ENCODE data around the gene PRDM8. TPM values are rescaled to one million over a fixed set of nuclear protein-coding genes. Genes with fewer than 3 reads are reported as not detected.

PRDM8 gene
- total RNA-seq, 4 donors from 2014 or later = 3.5 to 12.6 (median 10.3) TPM

DNA sequence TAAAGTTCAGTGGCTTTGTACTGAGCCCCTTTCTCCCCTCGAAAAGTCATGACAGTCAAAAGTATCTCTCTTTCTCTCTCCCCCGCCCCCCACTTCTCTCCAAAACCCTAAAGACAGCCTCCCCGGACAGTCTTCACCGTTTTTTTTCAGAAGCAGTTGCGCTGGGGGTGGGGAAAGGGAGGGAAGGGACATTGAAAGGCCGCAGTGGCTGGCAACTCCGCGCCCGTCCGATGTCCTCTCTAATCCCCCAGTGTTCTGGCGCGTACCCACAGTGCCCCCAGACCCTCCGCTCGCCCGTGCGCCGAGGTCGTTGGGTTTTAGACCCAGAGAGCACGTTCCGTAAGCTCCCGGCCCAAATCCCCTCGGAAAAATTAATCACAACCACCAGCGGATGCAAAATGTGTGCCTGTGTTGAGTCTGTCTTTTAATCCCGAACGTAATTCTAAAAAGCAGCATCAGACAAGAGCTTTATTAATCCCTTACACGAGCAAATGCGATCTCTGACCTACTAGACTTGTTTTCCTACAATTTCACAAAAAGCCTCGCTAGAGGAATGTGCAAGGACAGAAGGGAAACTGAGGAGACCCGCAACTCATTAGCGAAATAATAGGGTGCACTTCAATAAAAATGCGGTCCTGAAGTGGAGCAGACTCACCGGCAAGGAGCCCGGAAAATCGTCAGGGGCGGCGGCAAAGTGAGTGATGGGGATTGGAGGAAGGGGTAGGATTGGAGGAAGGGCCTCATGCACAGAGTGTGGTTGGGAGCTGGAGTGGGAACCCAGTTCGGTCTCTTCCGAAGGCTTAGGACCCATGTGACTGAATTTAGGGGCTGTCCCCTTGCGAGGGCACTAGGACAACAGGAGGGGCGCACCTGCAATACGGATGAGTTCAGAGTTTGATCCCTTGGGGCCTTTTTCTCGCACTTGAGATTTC, 12.2 kb upstream of the PRDM8 start:
- Histone ChIP-seq H3K36me3 (no peaks in the 10 kb centered on the region), H3K4me1 (peaks cover 0 to 59% (median 16%) of the 10 kb centered on the region in 4 donors), H3K4me3 (peak overlapping the region; percentile 54 to 80 (median 66)), H3K27me3 (peaks cover 0 to 51% of the 10 kb centered on the region in 2 donors), H3K27ac (peak overlapping the region; percentile 28 to 87 (median 80)), H3K9me3 (no peaks in the 10 kb centered on the region)
- DNase-seq (ENCODE audit: low spot score in 2 of 2) = no peak
- TF ChIP-seq EP300 (IDR thresholded peaks at IDR 0.05) = no peak
- TF ChIP-seq POLR2A (IDR thresholded peaks at IDR 0.05) = no peak
- TF ChIP-seq, protein P1, sequence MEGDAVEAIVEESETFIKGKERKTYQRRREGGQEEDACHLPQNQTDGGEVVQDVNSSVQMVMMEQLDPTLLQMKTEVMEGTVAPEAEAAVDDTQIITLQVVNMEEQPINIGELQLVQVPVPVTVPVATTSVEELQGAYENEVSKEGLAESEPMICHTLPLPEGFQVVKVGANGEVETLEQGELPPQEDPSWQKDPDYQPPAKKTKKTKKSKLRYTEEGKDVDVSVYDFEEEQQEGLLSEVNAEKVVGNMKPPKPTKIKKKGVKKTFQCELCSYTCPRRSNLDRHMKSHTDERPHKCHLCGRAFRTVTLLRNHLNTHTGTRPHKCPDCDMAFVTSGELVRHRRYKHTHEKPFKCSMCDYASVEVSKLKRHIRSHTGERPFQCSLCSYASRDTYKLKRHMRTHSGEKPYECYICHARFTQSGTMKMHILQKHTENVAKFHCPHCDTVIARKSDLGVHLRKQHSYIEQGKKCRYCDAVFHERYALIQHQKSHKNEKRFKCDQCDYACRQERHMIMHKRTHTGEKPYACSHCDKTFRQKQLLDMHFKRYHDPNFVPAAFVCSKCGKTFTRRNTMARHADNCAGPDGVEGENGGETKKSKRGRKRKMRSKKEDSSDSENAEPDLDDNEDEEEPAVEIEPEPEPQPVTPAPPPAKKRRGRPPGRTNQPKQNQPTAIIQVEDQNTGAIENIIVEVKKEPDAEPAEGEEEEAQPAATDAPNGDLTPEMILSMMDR (IDR thresholded peaks at IDR 0.05) = no peak
- WGBS, 2 donors = 2 to 3% methylated on average over 42 of the region's 42 CpGs

DNA sequence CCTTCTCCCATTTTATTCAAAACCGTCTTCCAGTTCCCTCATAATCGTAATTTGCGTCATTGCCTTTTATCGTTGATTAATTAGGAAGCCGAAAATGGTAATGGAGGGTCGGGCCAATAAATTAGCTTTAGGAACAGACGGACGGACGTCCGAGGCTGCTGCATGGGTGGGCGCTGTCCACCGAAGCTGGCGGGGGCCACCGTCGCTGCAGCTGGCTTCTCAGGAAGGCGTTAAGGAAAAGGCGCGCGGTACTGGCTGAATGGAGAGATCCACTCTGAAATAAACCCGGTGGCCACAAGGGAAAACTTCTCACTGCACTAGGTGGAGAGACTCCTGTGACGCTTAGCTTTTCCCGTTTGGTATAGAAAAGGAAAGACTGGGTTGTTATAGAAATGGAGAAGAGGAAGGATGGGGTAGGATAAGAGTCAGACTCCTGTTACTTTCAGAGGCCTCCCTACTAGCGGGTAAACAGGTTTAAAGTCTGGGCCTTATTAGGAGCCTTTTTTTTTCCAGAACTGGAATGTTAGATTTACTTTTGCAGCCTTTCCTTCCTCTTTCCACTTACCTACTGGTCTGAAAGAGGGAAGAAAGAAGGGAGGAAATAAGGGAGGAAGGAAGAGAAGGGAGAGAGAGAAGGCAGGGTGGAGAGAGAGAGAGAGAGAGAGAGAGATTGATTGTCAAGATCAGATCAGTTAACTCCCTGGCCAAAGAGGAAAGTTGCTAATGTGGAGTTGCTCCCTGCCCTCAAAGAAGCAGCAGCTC, 11.3 kb upstream of the PRDM8 start:
- H3K4me3 ChIP-seq = peak overlapping the region; percentile 54 to 80 (median 66)
- H3K27me3 ChIP-seq = peaks cover 0 to 59% of the 10 kb centered on the region in 2 donors
- no peaks in the 10 kb centered on the region for H3K9me3 ChIP-seq
- WGBS, 2 donors = 16 to 24% methylated on average over 23 of the region's 23 CpGs
- no peaks in the 10 kb centered on the region for H3K36me3 ChIP-seq
- no peak for DNase-seq (ENCODE audit: low spot score in 2 of 2)
- no peak overlapping the region for H3K27ac ChIP-seq
- peaks cover 0 to 65% (median 16%) of the 10 kb centered on the region in 4 donors for H3K4me1 ChIP-seq
- TF ChIP-seq EP300 (IDR thresholded peaks at IDR 0.05) = no peak
- TF ChIP-seq POLR2A (IDR thresholded peaks at IDR 0.05) = no peak
- TF ChIP-seq, protein P1 (IDR thresholded peaks at IDR 0.05) = no peak

DNA sequence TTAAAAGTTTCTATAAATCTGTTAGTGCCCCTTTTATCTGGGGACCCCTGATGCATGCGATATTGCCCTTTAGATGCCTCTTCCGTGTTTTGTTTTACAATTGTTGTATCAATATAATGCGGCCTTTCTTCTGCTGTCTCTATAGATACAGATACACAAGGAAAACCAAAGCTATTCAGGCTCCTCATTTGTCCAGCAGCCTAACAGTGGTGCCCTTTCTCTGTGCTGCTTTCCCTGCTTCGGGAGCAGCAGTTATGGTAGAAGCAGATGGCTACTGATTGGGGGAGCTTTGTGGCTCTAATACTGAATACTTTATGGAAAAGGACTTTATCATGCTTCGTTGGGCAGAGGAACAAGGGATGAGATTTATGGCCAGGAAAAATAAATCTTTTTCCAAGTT, 10.6 kb upstream of the PRDM8 start:
- TF ChIP-seq, protein P1 (IDR thresholded peaks at IDR 0.05) = no peak
- no peak for TF ChIP-seq EP300 (IDR thresholded peaks at IDR 0.05)
- TF ChIP-seq POLR2A (IDR thresholded peaks at IDR 0.05) = no peak
- Histone ChIP-seq H3K27me3 (peaks cover 0 to 67% of the 10 kb centered on the region in 2 donors), H3K4me1 (peaks cover 0 to 65% (median 16%) of the 10 kb centered on the region in 4 donors), H3K36me3 (no peaks in the 10 kb centered on the region), H3K9me3 (no peaks in the 10 kb centered on the region), H3K4me3 (no peak overlapping the region), H3K27ac (no peak overlapping the region)
- no peak for DNase-seq (ENCODE audit: low spot score in 2 of 2)
- WGBS, 2 donors = 41 to 50% methylated on average over 5 of the region's 5 CpGs

DNA sequence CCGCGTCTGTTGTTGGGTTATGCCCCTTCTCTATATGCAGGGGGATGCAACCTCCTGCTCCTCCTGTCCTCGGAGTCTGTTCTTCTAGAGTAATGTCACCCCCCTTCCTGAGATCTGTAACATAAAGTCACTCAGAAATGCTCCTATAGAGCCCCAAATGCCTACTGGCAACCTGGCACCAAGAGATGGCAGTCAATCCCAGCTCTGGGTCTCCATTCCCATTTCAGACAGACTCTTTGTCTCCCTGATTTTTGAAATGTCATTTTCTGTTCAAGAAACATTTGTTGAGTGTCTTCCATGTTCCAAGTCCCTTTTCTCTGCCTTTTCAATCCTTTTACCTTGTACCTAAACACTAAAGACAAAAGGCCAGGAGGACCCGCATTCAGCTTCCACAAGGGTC, 9.6 kb upstream of the PRDM8 start:
- no peak for TF ChIP-seq EP300 (IDR thresholded peaks at IDR 0.05)
- no peak for TF ChIP-seq POLR2A (IDR thresholded peaks at IDR 0.05)
- TF ChIP-seq, protein P1 (IDR thresholded peaks at IDR 0.05) = no peak
- Histone ChIP-seq H3K9me3 (no peaks in the 10 kb centered on the region), H3K4me1 (peaks cover 0 to 57% (median 11%) of the 10 kb centered on the region in 4 donors), H3K4me3 (no peak overlapping the region), H3K36me3 (no peaks in the 10 kb centered on the region), H3K27me3 (peaks cover 0 to 77% of the 10 kb centered on the region in 2 donors), H3K27ac (no peak overlapping the region)
- 80 to 87% methylated on average over 4 of the region's 4 CpGs for WGBS, 2 donors
- no peak for DNase-seq (ENCODE audit: low spot score in 2 of 2)

All from tibial nerve (tissue), 4 donors.